Mucosa of descending colon (tissue), 3 donors: ENCODE results near the gene RBM23. TPM values are rescaled to one million over a fixed set of nuclear protein-coding genes. Genes with fewer than 3 reads are reported as not detected.
A peak's percentile ranks its signal among the peaks of the same experiment; 100 is the strongest.
"Not testable (repeated sequence)": the region's sequence is repeated elsewhere in the genome, so short reads cannot be mapped to it uniquely, and the experiment has no call there.

Source experiments
- ATAC-seq: fragments of 200-7000 bp; cut with Tn5 transposase; one replicate; pipeline ENCODE4 v1.9.1; 2020; ENCODE audit warnings: mild to moderate bottlenecking, moderate library complexity
- DNase-seq, 3 donors: peaks; one replicate each; pipeline ENCODE4 v3.0.0-alpha.2; 2020
- H3K36me3 ChIP-seq: fragments of 200-600 bp; one replicate; pipeline ENCODE4 v1.8.0; 2021; ENCODE audit warnings: low read depth, mild to moderate bottlenecking
- H3K4me1 ChIP-seq: fragments of 200-600 bp; one replicate; pipeline ENCODE4 v1.8.0; 2021; ENCODE audit warnings: low read depth, mild to moderate bottlenecking
- H3K4me3 ChIP-seq: fragments of 200-600 bp; one replicate; pipeline ENCODE4 v1.8.0; 2021; ENCODE audit warnings: mild to moderate bottlenecking
- H3K9me3 ChIP-seq: fragments of 200-600 bp; one replicate; pipeline ENCODE4 v1.8.0; 2021; ENCODE audit warnings: mild to moderate bottlenecking
- intact Hi-C, 2 donors: fragments of 100-400 bp; cut with DNase I in 1 of 2; cut with micrococcal nuclease in 1 of 2; formaldehyde crosslinking; loops; one replicate each; pipeline versions ENCODE4 v1.11.0 to v1.11.1; 2022; cut with DNase I, micrococcal nuclease
- total RNA-seq, 3 donors: library from RNA; stranded (reverse); fragmentation: NEBNext Ultra II Directional in 2 of 3; extraction: Animal tissue kit (Norgen Biotek cat#: 25700) in 2 of 3; gene quantifications; one replicate each; pipeline versions ENCODE4 v1.2.1 to v1.2.4, GENCODE V29; 2021 to 2023
- TF ChIP-seq, protein P1 (sequence below): fragments of 200-600 bp; IDR thresholded peaks from one replicate; pipeline ENCODE4 v1.8.0; 2022; ENCODE audit warnings: antibody characterized with exemption, mild to moderate bottlenecking
- donor health status: DM: no; HTN: no; CAD: no; lungs with moderate emphysema.
- donor health status: DM: no; HTN: no; CAD: no.
- donor health status: DM: no; HTN: yes; CAD: no.

Gene RBM23
- total RNA-seq, 3 donors from 2014 or later: 74.1 to 97.9 (median 75.3) TPM

GRCh38 chr14:22852599-22852939 is 66.4 kb downstream of the RBM23 start:
- DNase-seq: peak in 1 of 3 donors; percentile 73
- ATAC-seq: no peak
- Histone ChIP-seq H3K9me3 (no peaks in the 10 kb centered on the region), H3K4me1 (peaks cover 5% of the 10 kb centered on the region), H3K4me3 (no peak overlapping the region), H3K36me3 (no peaks in the 10 kb centered on the region)
- intact Hi-C loops: no loop called here
- TF ChIP-seq, protein P1, sequence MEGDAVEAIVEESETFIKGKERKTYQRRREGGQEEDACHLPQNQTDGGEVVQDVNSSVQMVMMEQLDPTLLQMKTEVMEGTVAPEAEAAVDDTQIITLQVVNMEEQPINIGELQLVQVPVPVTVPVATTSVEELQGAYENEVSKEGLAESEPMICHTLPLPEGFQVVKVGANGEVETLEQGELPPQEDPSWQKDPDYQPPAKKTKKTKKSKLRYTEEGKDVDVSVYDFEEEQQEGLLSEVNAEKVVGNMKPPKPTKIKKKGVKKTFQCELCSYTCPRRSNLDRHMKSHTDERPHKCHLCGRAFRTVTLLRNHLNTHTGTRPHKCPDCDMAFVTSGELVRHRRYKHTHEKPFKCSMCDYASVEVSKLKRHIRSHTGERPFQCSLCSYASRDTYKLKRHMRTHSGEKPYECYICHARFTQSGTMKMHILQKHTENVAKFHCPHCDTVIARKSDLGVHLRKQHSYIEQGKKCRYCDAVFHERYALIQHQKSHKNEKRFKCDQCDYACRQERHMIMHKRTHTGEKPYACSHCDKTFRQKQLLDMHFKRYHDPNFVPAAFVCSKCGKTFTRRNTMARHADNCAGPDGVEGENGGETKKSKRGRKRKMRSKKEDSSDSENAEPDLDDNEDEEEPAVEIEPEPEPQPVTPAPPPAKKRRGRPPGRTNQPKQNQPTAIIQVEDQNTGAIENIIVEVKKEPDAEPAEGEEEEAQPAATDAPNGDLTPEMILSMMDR: no peak

GRCh38 chr14:22852178-22852577 is 66.8 kb downstream of the RBM23 start:
- DNase-seq, H3K9me3 ChIP-seq, H3K4me1 ChIP-seq, H3K4me3 ChIP-seq, intact Hi-C loops, H3K36me3 ChIP-seq, ATAC-seq: not testable (repeated sequence)

GRCh38 chr14:22850944-22851764 is 67.8 kb downstream of the RBM23 start:
- intact Hi-C loops: no loop called here

GRCh38 chr14:22849212-22849819 is 69.6 kb downstream of the RBM23 start:
- no peaks in the 10 kb centered on the region for H3K36me3 ChIP-seq
- no peaks in the 10 kb centered on the region for H3K9me3 ChIP-seq
- intact Hi-C loops: no loop called here
- H3K4me1 ChIP-seq: peaks cover 10% of the 10 kb centered on the region
- ATAC-seq (no peak), DNase-seq (peak in 1 of 3 donors; percentile 61)
- no peak overlapping the region for H3K4me3 ChIP-seq
- TF ChIP-seq, protein P1: no peak

More at GRCh38 chr14:22850944-22851764, 67.8 kb downstream of the RBM23 start:
- TF ChIP-seq, protein P1: no peak
- no peak for ATAC-seq
- Histone ChIP-seq H3K4me3 (no peak overlapping the region), H3K36me3 (no peaks in the 10 kb centered on the region), H3K9me3 (no peaks in the 10 kb centered on the region), H3K4me1 (peaks cover 10% of the 10 kb centered on the region)
- peak; percentile 65 to 78 (median 73) for DNase-seq

GRCh38 chr14:22848351-22849164 is 70.4 kb downstream of the RBM23 start:
- intact Hi-C loops: no loop called here
- TF ChIP-seq, protein P1: no peak
- DNase-seq (peak; percentile 45 to 76 (median 69)), ATAC-seq (peak; percentile 6)
- no peaks in the 10 kb centered on the region for H3K36me3 ChIP-seq
- no peaks in the 10 kb centered on the region for H3K9me3 ChIP-seq
- H3K4me1 ChIP-seq: peaks cover 10% of the 10 kb centered on the region
- H3K4me3 ChIP-seq: no peak overlapping the region
